Lower lobe of right lung (tissue), 2 donors: ENCODE measurements around the gene AGAP2. TPM values are rescaled to one million over a fixed set of nuclear protein-coding genes. Genes with fewer than 3 reads are reported as not detected.

Source experiments
- ATAC-seq, 2 donors: fragments of 200-7000 bp; cut with Tn5 transposase; one replicate each; pipeline ENCODE4 v1.9.1; 2020 to 2022; ENCODE audit warnings: mild to moderate bottlenecking in 2 of 2, moderate library complexity in 2 of 2
- DNase-seq: peaks from one replicate; pipeline ENCODE4 v3.0.0-alpha.2; 2020
- H3K27ac ChIP-seq: fragments of 200-600 bp; one replicate; pipeline ENCODE4 v1.8.0; 2022
- H3K27me3 ChIP-seq: fragments of 200-600 bp; one replicate; pipeline ENCODE4 v1.8.0; 2022; ENCODE audit warnings: low read depth
- H3K36me3 ChIP-seq: fragments of 200-600 bp; one replicate; pipeline ENCODE4 v1.8.0; 2022; ENCODE audit warnings: mild to moderate bottlenecking
- H3K4me1 ChIP-seq: fragments of 200-600 bp; one replicate; pipeline ENCODE4 v1.8.0; 2022
- H3K4me3 ChIP-seq: fragments of 200-600 bp; one replicate; pipeline ENCODE4 v1.8.0; 2022; ENCODE audit warnings: mild to moderate bottlenecking
- H3K9me3 ChIP-seq: fragments of 200-600 bp; one replicate; pipeline ENCODE4 v1.8.0; 2022
- intact Hi-C: fragments of 100-400 bp; cut with DNase I; formaldehyde crosslinking; loops from one replicate; pipeline ENCODE4 v1.11.0; 2022
- total RNA-seq: library from RNA; stranded (reverse); fragmentation: NEBNext Ultra II Directional; extraction: Animal tissue kit (Norgen Biotek cat#: 25700); gene quantifications from one replicate; pipeline ENCODE4 v1.2.1, GENCODE V29; 2021
- TF ChIP-seq, protein P1 (sequence below): fragments of 200-600 bp; IDR thresholded peaks from one replicate; pipeline ENCODE4 v1.8.0; 2022; ENCODE audit warnings: antibody characterized with exemption, mild to moderate bottlenecking
- donor health status: DM: no; HTN: yes; CAD: no; lungs with severe emphysema.

Gene AGAP2
- total RNA-seq, 1 donor from 2014 or later, result 5.7 TPM

DNA sequence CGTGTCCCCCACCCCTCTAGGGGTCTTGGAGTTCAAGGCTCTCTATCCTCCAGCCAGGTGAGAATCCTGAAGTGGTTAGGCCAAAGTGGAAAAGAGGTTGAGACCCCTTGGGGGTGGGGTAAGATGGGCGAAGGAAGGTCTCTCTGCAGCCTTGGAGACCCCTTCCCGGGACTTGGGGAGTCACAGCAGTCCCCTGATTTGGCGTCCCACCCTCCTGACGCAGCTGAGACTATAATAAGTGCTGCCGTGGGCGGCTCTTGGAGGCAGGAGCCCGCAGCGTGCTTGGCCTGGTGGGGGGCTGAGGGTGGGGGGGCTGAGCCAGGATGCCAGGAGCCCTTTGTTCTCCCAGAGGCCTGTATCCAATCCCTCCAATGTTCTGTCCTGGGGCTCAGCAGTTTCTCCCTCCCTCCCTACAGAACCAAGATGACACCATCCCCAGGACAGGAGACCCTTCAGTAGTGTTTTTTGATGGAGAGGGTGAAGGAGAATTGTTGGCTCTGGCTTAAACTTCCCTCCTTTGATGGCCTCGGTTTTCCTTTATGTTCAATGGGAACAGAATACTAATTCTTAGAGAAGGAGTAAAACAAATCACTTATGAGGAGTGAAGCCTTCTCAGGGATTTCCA, 1.5 kb upstream of the AGAP2 start:
- ATAC-seq (no peak), DNase-seq (no peak)
- H3K27ac ChIP-seq, result no peak overlapping the region
- H3K27me3 ChIP-seq, result peaks cover 47% of the 10 kb centered on the region
- intact Hi-C loops, result no loop called here
- H3K36me3 ChIP-seq, result no peaks in the 10 kb centered on the region
- H3K4me3 ChIP-seq, result no peak overlapping the region
- H3K4me1 ChIP-seq, result peaks cover 46% of the 10 kb centered on the region
- TF ChIP-seq, protein P1, sequence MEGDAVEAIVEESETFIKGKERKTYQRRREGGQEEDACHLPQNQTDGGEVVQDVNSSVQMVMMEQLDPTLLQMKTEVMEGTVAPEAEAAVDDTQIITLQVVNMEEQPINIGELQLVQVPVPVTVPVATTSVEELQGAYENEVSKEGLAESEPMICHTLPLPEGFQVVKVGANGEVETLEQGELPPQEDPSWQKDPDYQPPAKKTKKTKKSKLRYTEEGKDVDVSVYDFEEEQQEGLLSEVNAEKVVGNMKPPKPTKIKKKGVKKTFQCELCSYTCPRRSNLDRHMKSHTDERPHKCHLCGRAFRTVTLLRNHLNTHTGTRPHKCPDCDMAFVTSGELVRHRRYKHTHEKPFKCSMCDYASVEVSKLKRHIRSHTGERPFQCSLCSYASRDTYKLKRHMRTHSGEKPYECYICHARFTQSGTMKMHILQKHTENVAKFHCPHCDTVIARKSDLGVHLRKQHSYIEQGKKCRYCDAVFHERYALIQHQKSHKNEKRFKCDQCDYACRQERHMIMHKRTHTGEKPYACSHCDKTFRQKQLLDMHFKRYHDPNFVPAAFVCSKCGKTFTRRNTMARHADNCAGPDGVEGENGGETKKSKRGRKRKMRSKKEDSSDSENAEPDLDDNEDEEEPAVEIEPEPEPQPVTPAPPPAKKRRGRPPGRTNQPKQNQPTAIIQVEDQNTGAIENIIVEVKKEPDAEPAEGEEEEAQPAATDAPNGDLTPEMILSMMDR, result no peak
- H3K9me3 ChIP-seq, result no peaks in the 10 kb centered on the region

DNA sequence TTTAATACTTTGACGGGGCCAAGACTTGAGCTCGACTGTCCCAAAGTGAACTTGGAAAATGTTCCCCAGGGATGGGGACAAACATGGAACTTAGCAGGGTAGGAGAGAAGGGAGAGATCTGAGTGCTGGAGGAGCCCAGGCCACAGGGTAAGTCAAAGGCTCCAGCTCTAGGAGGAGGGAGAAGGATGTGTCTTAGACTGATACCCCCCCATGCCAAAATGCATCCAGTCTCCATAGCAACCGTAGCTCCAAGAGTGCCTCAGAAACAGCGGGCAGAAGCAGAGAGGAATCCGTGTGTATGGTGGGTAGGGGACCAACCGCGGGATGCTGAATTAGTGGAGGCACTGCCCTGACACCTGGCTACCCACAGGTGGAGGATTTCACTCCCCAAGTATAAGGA, 845 bp upstream of the AGAP2 start:
- H3K27ac ChIP-seq, result no peak overlapping the region
- no peak overlapping the region for H3K4me3 ChIP-seq
- ATAC-seq (no peak), DNase-seq (no peak)
- H3K4me1 ChIP-seq, result peaks cover 46% of the 10 kb centered on the region
- no peaks in the 10 kb centered on the region for H3K36me3 ChIP-seq
- TF ChIP-seq, protein P1, result no peak
- intact Hi-C loops, result no loop called here
- H3K9me3 ChIP-seq, result no peaks in the 10 kb centered on the region
- H3K27me3 ChIP-seq, result peaks cover 51% of the 10 kb centered on the region

DNA sequence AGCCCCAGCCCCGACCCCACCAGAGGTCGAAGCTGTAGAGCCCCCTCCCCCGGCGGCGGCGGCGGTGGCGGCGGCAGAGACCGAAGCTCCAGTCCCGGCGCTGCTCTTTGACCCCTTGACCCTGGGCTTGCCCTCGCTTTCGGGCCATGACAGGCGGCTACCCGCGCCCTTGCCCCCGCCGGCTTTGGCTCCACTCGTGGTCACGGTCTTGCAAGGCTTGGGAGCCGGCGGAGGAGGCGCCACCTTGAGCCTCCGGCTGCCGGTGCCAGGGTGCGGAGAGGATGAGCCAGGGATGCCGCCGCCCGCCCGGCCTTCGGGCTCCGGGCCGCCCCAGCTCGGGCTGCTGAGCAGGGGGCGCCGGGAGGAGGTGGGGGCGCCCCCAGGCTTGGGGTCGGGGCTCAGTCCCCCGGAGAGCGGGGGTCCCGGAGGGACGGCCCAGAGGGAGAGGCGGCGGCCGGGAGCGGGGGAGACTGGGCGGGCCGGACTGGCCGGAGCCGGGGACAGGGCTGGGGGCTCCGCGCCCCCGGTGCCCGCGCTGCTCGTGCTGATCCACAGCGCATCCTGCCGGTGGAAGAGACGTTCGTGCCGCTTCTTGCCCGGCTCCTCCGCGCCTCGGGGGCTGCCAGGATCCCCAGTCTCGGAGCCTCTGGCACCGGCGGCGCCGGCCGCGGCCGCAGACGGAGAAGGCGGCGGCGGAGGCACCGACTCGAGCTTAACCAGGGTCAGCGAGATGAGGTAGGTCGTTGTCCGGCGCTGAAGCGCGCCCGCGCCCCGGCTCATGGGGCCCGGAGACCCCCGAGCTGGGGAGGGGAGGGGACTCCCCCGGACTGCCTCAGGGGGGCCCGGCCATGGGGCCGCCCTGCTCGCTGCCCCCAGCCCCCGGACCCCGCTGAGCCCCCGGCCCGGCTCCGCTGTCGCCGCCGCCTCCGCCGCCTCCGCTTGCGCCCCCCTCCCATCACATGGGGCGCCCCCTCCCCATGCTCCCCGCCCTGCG, 778 bp downstream of the AGAP2 start:
- peaks cover 64% of the 10 kb centered on the region for H3K27me3 ChIP-seq

DNA sequence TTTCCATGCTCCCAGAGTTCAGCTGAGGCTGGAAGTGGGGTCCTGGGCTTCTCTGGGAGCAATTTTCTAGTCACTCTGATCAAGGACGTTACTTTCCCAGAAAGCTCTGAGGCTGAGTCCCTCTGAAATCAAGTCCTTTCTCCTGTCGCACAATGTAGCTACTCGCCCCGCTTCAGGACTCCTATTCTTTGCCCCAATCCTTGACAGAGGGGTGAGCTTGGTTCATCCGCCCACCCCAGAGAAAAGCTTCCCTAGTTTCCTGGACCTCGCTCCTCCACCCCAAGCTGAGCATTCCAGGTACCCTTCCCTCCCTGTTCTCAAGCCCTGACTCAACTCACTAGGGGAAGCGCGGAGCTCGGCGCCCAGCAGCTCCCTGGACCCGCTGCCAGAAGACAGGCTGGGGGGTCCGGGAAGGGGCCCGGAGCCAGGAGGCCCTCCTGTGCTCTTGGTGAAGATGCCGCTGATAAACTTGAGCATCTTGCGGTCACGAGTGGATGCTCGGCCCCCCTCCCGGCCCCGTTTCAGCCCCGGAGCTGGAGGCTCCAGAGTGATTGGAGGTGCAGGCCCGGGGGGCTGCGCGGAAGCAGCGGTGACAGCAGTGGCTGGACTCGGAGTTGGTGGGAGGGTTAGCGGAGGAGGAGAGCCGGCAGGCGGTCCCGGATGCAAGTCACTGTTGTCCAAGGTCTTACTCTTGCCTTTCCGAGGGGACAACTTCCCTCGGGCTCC, 1.6 kb downstream of the AGAP2 start:
- no peak for DNase-seq
- no peak overlapping the region for H3K4me3 ChIP-seq

More for the DNA sequence above, 778 bp downstream of the AGAP2 start:
- intact Hi-C loops, result no loop called here
- peak overlapping the region; percentile 38 for H3K4me3 ChIP-seq
- peak in 1 of 2 donors; percentile 4 for ATAC-seq
- H3K36me3 ChIP-seq, result peaks cover 2% of the 10 kb centered on the region
- no peaks in the 10 kb centered on the region for H3K9me3 ChIP-seq
- peaks cover 42% of the 10 kb centered on the region for H3K4me1 ChIP-seq
- no peak for DNase-seq
- TF ChIP-seq, protein P1, result peak; percentile 31
- H3K27ac ChIP-seq, result no peak overlapping the region

More for the DNA sequence above, 1.6 kb downstream of the AGAP2 start:
- intact Hi-C loops, result no loop called here
- TF ChIP-seq, protein P1, result no peak
- Histone ChIP-seq H3K4me1 (peaks cover 42% of the 10 kb centered on the region), H3K27ac (no peak overlapping the region), H3K27me3 (peaks cover 67% of the 10 kb centered on the region), H3K36me3 (peaks cover 3% of the 10 kb centered on the region), H3K9me3 (no peaks in the 10 kb centered on the region)
- ATAC-seq, result no peak
